ENCODE measurements around the gene CAMK4.

DNA sequence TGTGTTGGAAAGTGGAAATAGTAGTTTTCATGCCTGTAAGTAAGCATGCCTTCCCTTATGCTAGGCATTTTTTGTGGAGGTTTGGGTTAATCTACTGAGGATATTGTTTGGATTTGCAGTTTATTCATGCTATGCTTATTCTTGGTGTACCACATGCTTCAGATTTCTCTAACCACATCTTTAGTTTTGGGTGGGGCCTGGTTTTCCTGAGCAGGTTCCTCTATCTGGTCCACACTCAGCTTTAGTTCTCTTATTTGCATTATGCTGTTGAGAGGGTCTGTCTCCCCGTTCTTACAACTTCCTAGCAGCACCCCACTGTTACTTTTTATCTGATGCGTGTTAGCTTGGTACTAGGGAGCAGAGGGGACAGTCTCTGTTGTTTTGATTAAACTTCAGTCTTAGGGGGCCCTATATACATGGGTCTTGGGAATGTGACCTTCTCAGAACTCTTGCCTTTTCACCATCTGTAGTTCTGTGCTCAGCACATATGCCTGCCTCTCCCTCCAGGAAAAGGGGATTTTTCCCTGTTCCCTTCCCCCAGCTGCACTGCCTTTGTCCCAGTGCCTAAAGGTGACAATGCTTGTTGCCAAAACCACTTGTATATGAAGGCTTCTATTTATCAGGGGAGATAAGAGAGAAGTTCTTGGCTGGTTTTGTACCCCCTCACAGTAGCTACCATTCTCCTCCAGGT is 10.0 kb upstream of the CAMK4 start:
- TF ChIP-seq GATA2 (IDR thresholded peaks at IDR 0.05; ENCODE audit: low read depth, low read length) (no peak), GATA3 (IDR thresholded peaks at IDR 0.05; ENCODE audit: low read depth, low read length) (no peak)
